ENCODE results near the gene INPP4B.
"Not testable (repeated sequence)": the region's sequence is repeated elsewhere in the genome, so short reads cannot be mapped to it uniquely, and the experiment has no call there.

Gene INPP4B

DNA sequence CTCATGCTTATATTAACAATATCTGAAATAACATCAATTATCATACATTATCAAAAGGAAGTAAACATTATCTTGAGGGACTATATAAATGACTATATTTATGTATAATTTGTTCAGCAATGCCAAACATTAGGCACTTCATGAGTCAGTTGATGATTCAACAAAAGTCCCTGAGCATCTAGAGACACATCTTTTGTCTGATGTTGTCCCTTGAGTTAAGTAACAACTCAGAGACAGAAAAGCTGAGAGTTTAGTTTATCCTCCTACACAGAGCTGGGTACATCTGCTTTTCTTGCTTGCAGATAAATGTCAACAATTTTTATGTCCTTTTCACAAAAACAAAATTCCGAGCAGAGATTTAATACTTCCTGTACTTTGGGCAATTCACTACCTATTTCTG lies 311.1 kb downstream of the INPP4B start:
- no peak for DNase-seq

DNA sequence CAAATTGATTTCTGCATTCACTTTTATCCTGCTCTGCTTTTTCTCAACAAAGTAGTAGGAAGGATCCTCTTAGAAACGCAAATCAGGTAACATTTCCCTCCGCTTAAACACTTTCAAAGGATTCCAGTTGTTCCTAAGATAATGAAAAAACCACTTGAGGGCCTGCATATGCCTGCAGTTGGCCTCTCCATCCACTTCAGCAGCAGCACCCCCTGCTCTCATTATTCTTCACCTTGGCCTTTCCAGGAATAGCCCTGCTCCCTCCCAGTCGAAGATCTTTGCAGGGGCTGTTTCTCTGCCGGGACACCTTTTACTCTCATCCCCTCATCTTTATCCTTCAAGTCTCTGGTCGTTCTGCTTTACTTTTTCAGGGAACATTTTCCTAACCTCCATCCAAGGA lies 314.0 kb downstream of the INPP4B start:
- DNase-seq = no peak

DNA sequence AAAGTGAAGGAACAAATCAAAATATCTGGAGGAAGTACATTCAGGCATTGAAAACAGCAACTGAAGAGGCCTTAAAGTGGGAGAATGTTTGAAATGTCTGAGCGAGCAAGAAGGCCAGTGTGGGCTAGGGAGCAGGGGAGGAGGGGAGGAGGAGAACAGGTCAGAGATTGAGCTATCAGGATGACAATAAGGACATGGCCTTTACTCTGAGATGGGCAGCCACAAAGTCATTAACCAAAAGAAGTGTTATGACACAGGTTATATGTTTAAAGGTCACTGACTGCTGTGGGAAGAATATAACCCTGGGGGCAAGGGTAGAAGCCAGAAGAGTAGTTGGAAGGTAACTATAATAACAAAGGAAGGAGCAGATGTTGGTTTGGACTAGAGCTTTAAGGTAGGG lies 315.4 kb downstream of the INPP4B start:
- no peak for DNase-seq

DNA sequence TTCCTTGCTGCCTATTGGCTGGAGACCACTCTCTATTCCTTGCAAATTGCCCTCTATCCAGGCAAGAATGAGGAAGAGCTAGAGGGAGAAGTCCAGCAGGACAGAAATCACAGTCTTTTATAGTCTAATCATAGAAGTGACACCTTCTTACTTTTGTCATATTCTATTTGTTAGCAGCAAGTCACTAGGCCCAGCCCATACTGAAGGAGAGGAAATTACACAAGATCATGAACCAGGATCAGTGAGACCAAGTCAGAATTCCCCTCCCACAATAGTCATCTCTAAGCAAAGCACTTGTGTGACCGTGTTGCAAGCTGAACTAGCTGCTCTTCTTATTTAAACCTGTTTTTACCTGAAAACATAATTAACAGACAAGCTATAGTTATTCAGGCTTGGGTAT lies 317.7 kb downstream of the INPP4B start:
- DNase-seq = no peak

DNA sequence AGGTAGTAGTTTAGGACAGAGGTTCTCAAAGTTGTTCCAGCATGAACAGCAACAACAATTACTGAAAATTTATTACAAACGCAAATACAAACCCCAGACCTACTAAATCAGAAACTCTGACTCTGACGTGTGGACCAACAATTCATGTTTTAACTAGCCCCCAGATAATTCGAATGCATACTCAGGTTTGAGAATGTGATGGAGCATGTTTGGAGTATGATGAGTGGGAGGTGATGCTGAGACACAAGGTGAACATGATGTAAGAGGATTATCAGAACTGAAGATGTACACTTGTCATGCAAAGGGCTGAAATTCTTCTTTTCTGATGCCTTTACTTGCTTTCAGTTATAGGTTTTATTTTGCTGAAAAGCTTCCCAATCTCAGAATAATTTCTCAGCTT lies 323.0 kb downstream of the INPP4B start:
- no peak for DNase-seq

DNA sequence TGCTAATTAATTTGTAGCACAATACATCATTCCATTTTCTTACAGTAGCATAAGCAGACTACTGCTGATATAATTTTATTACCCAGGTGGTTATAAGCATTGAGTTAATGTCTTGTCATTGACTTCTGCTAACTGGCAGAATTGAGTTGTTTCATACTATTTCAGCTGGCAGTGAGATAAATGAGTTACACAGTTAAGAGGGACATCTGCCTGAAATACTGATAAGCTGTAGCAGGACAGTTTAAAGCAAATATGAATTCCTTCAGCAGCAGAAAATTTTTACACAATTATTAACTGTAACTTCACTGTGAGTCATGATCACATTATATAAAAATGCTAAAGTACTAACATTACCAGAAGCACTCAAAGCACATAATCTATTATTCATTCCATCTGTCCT lies 326.8 kb downstream of the INPP4B start:
- DNase-seq = no peak

DNA sequence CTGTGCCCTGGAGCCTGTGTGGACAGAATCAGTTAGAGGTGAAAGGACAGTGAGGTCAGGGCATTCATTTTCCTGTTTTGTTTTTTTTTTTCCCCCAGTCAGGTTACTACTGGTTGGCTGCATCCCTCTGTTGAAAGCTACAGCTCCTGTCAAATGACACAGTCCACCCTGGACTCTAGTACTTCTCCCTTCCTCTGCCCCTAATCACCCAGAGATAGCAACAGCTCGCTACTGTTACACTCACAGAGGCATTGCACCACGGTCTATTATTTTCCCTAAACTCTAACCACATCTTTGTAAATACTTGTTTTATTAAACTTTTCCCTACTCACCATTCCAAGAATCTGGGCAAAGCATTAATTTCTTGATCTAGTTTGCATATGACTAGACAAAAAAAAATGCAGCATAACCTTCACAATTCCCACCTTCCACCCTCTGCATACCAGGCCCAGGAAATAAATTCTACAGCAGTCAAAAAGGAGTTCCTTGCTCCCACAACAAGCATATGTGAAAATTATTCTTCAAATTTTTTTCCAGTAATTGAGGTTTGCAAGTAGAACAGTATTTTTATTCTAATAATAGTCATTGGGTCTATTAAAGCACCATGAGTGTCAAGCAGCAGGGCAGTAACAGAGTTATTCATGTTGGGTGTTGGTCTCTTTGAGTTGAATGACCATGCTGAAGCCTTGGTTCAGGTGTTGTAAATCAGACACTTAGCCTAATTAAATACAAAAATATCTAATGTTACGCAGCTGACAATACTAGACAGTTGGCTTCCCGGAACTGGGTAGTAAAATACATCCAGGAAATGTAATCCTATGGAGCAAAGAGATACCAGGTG lies 329.2 kb downstream of the INPP4B start:
- DNase-seq = no peak

DNA sequence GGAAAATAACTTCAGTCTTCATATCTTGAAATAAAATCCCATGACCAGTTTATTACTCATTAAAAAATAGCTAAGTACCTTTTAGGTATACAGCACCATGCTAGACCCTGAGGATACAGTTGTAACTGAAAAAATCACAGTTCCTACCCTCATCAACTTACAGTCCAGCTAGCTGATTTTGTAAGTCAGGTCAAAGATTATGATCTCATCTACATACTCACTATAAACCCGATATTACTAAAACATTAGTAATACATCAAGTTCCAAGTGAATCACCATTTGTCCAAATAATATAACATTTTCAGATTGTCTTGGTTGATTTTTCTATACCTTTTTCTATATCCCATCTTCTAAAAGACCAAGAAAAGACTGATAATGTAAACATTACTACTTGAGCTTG lies 333.9 kb downstream of the INPP4B start:
- DNase-seq = no peak

DNA sequence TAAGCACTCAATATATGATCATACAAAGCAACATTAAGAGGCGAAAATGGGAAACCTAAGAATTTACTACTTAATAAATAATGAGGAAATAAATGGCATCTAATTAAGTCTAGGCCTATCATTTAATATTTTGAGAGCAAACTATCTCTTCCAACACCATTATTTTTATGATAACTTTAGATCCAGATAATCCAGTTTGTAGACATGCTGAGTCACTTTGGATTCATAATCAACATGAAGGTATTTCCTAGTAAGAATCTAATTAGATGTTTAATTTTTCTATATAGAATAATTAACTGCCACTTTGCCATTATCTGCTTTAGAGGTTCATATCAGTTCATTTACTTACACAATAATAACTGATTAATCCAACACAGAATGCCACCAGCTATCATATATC lies 336.2 kb downstream of the INPP4B start:
- no peak for DNase-seq

DNA sequence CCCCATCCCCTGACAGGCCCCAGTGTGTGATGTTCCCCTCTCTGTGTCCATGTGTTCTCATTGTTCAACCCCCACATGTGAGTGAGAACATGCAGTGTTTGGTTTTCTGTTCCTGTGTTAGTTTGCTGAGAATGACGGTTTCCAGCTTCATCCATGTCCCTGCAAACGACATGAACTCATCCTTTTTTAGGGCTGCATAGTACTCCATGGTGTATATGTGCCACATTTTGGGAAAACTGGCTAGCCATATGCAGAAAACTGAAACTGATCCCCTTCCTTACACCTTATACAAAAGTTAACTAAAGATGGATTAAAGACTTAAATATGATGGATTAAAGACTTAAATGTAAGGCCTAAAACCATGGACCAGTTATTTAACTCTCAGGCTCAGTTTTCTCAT lies 336.7 kb downstream of the INPP4B start:
- not testable (repeated sequence) for DNase-seq

DNA sequence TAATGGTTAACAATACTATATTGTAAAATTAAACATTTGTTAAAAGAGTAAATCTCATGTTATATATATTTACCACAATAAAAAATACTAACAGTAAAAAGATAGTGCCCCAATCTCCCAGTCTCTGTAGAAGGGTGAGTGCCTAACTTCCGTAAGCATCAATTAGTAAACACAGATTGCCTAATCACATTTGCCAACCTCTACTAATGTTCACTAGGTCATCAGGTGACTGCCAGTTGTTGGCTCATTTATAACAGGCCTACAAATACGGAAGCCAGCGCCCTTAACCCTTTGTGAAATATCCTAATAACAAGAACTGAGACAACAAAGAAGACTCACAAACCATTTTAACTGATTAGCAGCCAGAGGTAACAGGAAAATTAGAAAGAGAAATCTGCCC lies 345.1 kb downstream of the INPP4B start:
- DNase-seq = no peak

DNA sequence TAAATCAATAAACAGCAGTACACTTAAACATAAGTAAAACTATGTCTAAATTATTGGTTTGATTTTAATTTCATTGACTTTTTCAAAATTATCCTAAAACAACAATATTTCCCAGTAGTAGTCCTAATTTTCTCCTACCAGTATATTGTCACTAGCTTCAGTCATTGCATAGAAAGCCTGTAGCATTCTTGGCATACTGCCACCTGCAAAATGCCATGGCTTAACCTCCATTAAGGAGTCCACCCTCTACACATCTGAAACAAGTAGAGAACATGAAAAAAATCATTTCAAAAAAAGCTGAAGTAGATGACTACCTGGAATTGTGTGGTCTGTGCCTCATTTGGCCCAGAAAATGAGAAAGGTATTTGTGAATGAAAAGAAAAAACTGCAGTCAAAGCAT lies 348.5 kb downstream of the INPP4B start:
- no peak for DNase-seq

DNA sequence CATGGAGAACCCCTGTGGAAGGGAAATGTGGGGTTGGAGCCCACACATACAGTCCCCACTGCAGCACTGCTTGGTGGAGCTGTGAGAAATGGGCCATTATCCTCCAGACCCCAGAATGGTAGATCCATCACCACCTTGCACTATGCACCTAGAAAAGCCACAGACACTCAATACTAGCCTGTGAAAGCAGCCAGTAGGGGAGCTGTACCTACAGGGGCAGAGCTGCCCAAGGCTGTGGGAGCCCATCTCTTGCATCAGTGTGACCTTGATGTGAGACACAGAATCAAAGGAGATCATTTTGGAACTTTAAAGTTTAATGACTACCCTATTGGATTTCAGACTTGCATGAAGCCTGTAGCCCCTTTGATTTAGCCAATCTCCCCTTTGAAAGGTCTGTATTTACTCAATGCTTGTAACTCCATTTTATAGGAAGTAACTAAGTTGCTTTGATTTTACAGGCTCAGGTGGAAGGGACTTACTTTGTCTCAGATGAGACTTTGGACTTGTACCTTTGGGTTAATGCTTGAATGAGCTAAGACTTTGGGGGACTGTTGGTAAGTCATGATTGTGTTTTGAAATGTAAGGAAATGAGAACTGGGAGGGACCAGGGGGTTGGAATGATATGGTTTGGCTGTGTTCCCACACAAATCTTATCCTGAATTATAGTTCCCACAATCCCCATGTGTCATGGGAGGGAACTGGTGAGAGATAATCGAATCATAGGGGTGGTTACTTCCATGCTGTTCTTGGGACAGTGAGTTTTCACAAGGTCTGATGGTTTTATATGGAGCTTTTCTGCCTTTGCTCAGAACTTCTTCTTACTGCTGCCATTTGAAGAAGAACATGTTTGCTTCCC lies 352.6 kb downstream of the INPP4B start:
- no peak for DNase-seq

DNA sequence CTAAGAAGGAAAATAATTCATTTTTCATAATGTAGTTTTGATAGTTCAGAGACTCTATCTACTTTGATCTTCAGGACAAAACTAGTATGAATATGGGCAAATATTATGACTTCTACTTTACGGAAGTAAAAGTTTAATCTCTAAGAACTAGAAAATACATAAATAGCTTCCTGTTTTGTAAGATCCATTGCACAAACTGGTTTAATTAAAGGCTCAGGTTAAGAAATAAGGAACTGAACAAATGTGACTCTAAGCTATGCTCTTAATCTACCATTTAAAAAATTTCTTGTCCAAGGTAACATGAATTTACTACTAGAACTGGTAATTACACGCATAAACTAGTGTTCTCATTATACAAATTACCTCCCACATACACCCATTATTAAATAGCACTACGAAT lies 360.6 kb downstream of the INPP4B start:
- DNase-seq = no peak

DNA sequence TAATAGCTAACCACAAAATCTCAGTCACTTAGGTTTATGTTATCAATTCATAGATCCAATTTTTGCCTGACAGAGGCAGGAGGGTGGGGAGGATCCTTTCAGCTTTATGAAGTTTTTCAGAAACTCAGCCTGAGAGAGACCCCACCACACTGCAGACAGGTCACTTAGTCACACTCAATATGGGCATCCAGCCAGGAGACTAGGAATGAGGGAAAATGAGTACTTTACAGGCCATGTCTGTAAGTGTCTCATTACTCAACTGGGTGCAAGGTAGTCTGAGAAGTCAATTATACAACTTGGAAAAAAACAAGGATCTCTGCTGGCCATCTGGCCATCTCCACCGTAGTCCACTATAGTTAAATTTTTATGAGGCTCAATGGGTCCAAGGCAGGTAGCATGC lies 365.9 kb downstream of the INPP4B start:
- DNase-seq = no peak

DNA sequence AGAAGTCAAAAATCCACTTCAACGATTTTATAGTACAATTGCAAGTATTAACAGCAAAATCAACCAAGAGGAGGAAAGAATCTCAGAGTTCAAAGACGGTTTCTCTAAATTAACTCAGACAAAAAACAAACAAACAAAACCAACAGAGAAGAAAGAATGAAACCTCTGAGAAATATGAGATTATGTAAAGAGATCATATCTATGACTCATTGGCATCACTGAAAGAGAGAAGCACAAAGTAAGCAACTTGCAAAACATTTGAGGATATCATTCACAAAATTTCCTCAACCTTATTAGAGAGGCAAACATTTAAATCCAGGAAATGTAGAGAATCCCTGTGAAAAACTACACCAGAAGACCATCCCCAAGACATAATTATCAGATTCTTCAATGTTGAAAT lies 370.4 kb downstream of the INPP4B start:
- DNase-seq = no peak

DNA sequence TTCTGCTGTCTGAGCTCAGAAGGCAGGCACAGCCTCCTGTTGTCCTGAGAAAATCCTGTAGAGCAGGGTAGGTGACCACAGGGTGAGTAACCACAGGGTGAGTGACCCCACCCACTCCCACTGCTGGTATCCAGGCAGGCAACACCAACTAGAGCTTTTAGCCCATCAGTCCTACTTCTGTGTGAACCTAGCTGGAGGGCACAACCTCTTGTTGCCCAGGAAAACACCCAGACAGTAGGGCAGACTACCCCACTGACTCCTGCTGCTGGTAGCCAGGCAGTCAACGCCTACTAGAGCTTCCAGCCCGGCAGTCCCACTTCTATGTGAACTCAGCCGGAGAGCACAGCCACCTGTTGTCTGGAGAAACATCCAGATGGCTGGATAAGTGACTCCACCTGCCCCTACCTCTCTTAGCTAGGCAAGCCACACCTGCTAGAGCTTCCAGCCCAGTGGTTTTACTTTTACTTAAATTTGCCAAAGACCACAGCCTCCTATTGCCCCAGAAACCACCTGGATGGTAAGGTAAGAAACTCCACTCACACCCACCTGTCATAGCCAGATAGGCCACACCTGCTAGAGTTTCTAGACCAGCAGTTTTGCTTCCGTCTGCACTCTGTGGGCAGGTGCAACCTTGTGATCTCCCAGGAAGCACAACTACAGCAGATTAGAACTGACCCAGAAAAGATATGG lies 371.6 kb downstream of the INPP4B start:
- DNase-seq = no peak

DNA sequence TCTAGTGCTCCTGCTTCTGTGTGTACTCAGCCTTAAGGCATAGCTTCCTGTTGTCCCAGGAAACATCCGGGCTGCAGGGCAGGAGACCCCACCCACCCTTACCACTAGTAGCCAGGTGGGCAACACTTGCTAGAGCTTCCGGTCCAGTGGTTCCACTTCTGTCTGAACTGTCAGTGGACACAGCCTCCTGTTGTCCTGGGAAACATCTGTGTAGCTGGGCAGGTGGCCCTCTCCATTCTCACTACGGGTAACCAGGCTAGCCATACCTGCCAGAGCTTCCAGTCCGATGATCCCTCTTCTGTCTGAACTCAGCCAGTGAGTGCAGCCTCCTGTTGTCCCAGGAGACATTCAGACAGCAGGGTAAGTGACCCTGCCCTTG lies 372.2 kb downstream of the INPP4B start:
- DNase-seq = no peak

DNA sequence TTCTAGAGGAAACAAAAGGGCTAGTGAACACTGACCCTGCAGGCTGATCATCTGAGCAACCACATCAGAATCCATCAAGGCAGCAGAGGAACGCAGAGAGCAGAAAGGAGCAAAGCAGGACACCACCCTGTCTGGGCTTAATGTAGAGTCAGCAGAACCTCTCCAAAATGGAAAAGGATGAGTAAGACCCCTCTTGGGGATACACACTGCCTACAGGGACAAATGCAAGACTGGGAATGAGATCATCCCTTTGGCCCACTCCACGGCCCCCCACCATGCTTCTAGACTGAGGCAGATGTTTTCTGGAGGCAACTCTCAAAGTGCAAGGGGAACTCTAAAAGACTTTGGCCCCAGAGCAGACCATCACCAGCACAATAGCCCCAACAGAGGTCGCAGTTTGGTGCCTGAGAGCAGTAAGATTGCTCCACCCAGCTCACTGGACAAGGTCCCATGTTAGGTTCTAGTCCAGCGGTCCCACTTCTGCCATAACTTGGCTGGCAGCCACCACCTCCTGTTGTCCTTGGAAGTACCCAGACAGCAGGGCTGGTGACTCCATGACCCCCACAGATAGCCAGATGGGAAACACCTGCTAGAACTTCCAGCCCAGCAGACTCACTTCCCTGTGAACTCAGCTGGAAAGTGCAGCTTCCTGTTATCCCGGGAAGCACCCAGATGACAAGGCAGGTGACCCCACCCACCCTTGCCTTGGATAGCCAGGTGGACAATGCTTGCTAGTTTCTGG lies 372.7 kb downstream of the INPP4B start:
- DNase-seq = no peak

DNA sequence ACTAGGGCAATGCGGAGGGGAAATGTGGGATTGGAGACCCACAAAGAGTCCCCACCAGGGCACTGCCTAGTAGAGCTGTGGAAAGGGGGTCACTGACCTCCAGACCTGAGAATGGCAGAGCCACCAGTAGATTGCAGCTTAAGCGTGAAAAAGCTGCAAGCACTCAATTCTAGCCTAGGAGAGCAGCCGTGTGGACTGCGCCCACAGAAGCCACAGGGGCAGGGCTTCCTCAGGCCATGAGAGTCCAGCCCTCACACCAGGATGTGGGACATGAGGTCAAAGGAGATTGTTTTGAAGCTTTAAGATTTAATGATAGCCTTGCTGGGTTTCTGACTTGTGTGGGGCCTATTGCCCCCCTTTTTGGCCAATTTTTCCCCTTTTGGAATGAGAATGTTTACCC lies 379.0 kb downstream of the INPP4B start:
- DNase-seq = no peak

DNA sequence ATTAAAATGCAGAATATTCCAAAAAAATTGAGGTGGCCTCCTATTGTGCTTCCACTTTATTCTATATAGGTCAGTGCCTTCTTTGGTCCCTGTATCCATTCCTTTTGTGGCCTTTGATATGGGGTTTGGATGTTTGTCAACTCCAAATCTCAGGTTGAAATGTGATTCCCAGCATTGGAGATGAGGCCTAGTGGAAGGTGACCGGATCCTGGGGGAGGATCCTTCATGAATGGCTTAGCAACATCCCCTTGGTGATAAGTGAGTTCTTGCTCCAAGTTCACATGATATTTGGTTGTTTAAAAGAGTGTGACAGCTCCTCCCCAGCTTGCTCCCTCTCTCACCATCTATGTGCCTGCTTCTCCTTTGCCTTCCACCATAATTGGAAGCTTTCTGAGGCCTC lies 380.6 kb downstream of the INPP4B start:
- DNase-seq = no peak

DNA sequence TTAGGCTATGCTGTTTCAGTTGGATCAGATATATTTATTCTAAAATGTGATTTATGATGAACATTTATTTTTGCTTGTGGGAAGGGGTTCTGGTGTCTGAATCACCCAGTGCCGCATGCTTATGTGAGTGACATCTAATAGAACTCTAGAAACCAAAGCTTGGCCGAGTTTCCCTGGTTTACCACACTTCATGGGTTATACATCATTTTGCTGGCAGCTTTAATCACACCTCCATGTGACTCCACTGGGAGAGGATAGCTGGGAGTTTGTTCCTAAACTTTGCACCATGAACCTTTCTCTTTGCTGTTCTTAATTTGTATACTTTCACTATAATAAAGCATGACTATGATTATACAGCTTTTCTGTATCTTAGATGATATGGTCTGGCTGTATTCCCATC lies 382.9 kb downstream of the INPP4B start:
- no peak for DNase-seq

Measured in activated effector memory CD4-positive, alpha-beta T cell treated with Interleukin-2 at 50 U/mL for 16 hours (primary cell).